Measurements from ENCODE around the gene GID8. TPM values are rescaled to one million over a fixed set of nuclear protein-coding genes. Genes with fewer than 3 reads are reported as not detected.

GID8 gene
- total RNA-seq, 4 donors from 2014 or later, result 30.4 to 57.0 (median 45.1) TPM

DNA sequence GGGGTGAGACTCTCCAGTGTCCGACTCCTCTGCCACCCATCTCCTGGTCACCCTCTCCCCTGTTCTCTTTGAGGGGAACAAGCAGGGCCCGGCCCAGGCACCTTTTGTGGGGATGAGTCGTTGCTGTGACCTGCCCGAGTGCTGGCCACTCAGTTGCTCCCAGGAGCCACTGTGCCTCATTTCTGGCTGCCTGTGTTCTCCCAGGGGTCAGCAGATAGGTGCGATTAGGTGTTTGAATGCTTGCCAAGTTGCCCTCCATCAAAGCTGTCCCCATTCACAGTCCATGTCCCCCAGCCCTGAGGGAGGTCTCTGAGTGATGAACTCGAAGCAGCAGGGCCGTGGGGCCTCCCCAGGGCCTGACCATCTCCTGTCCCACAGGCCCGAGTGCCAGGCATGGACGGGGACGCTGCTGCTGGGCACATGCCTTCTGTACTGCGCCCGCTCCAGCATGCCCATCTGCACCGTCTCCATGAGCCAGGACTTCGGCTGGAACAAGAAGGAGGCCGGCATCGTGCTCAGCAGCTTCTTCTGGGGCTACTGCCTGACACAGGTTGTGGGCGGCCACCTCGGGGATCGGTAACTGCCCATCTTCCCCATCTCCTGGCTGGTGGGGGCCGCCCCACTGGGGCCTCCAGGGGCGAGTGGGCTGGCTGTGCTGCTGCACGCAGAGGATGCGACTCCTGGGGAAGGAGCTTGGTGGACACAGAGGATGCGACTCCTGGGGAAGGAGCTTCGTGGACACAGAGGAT, 18.6 kb downstream of the GID8 start:
- no peak overlapping the region for H3K27ac ChIP-seq
- 76% methylated on average over 14 of the region's 25 CpGs for WGBS
- H3K9me3 ChIP-seq, result no peaks in the 10 kb centered on the region
- TF ChIP-seq POLR2A (IDR thresholded peaks at IDR 0.05), result no peak
- TF ChIP-seq CTCF (IDR thresholded peaks at IDR 0.05), result no peak
- no peak for TF ChIP-seq POLR2AphosphoS5 (IDR thresholded peaks at IDR 0.05)
- TF ChIP-seq EP300 (IDR thresholded peaks at IDR 0.05), result no peak
- no peaks in the 10 kb centered on the region for H3K27me3 ChIP-seq
- peaks cover 30% of the 10 kb centered on the region for H3K4me1 ChIP-seq
- H3K4me3 ChIP-seq, result no peak overlapping the region
- peaks cover 2% of the 10 kb centered on the region for H3K36me3 ChIP-seq
- DNase-seq (ENCODE audit: low spot score in 2 of 2), result no peak

GRCh38 chr20:62957136-62958117, 19.5 kb downstream of the GID8 start:
- Histone ChIP-seq H3K27me3 (no peaks in the 10 kb centered on the region), H3K27ac (no peak overlapping the region), H3K9me3 (no peaks in the 10 kb centered on the region), H3K4me3 (no peak overlapping the region), H3K4me1 (peaks cover 24% of the 10 kb centered on the region), H3K36me3 (peaks cover 2% of the 10 kb centered on the region)
- TF ChIP-seq POLR2AphosphoS5 (IDR thresholded peaks at IDR 0.05) (no peak), CTCF (IDR thresholded peaks at IDR 0.05) (no peak), EP300 (IDR thresholded peaks at IDR 0.05) (no peak), POLR2A (IDR thresholded peaks at IDR 0.05) (no peak)
- no peak for DNase-seq (ENCODE audit: low spot score in 2 of 2)
- 94% methylated on average over 23 of the region's 36 CpGs for WGBS

- no peak for DNase-seq (ENCODE audit: low spot score in 2 of 2)
- Histone ChIP-seq H3K9me3 (no peaks in the 10 kb centered on the region), H3K4me1 (peaks cover 13% of the 10 kb centered on the region), H3K27ac (no peak overlapping the region), H3K27me3 (no peaks in the 10 kb centered on the region), H3K36me3 (peaks cover 11% of the 10 kb centered on the region), H3K4me3 (no peak overlapping the region)
- no peak for TF ChIP-seq CTCF (IDR thresholded peaks at IDR 0.05)
- no peak for TF ChIP-seq POLR2AphosphoS5 (IDR thresholded peaks at IDR 0.05)
- no peak for TF ChIP-seq POLR2A (IDR thresholded peaks at IDR 0.05)
- no peak for TF ChIP-seq EP300 (IDR thresholded peaks at IDR 0.05)
- WGBS, result 87% methylated on average over 6 of the region's 10 CpGs
Observed at GRCh38 chr20:62958388-62959100, 20.6 kb downstream of the GID8 start.

DNA sequence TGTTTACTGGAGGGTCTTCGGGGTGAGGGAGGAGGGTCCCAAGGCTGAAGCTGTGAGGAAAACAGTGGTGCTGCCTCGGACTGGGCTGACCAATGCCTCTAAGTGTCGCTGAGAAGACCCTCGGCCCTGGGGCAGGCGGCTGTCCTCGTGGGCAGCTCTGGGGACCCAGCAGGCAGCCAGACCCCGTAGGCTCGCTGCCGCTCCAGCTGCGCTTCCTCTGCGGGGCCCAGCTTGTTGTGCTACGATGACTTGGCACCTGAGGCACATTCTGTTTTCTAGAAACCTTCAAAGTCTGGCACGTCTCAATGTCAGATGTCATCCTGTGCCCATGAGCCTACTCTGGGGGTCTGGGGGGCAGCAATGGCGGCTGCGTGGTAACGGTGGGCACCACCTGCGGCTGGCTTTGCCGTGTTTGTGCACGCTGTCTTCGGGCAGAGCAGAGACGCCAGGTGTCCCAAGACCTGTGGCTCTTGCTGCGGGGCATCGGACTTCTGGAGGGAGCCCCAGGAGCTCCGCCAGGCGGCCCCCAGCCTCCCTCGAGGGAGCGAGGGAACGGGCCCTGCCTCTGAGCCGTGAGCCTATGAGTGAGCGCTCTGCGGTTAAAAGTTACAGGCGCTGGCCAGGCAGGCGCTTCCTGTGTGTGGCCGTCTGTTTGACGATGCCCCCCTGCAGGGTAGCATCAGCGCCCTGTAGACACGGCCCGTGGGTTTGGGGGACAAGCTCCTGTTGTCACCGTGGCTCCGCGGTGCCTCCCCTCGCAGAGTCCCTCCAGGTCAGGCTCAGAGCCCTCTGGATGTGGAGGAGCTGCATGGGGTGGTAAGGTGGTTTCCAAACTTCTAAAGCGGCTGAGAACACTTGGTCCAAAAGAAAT, 21.4 kb downstream of the GID8 start:
- 61% methylated on average over 17 of the region's 43 CpGs for WGBS
- Histone ChIP-seq H3K27me3 (no peaks in the 10 kb centered on the region), H3K9me3 (no peaks in the 10 kb centered on the region), H3K4me1 (peaks cover 5% of the 10 kb centered on the region), H3K36me3 (peaks cover 12% of the 10 kb centered on the region), H3K27ac (no peak overlapping the region), H3K4me3 (no peak overlapping the region)
- no peak for DNase-seq (ENCODE audit: low spot score in 2 of 2)
- TF ChIP-seq POLR2A (IDR thresholded peaks at IDR 0.05) (no peak), CTCF (IDR thresholded peaks at IDR 0.05) (no peak), POLR2AphosphoS5 (IDR thresholded peaks at IDR 0.05) (no peak), EP300 (IDR thresholded peaks at IDR 0.05) (no peak)
